ACHN (cell line): ENCODE results near the gene ARL2.

Experiments used
- DNase-seq: peaks from one replicate; pipeline ENCODE4 v3.0.0-alpha.2; 2015
- in situ Hi-C: cut with HindIII; loops from 2 replicates; pipeline ENCODE4 v1.10.0; 2017; ENCODE audit warnings: low sequenced_read_pairs, low pct_ligation_motif_present, low pct_unique_long_range_greater_than_20kb

ARL2 gene

GRCh38 chr11:65064847-65065240, 50.9 kb downstream of the ARL2 start:
- in situ Hi-C loops, result no loop called here
- no peak for DNase-seq

DNA sequence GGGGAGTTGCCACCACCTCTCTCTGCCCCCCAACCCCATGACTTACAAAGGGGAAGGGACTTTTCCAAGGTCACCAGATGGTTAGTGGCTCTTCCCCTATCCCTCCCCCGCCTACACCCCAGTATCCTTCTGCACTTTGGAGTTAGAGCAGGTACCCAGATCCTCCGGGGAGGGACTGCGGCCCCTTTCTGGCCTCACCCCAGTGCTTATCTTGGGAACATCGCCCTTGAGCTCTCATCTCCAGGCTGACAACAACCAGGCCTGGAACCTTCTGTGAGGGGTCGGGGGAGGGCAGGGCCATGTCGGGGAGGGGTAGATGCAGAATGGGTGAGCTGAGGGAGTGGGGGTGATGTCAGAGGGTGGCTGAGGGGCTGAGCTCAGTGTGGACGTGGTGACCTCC, 51.9 kb downstream of the ARL2 start:
- no peak for DNase-seq
- in situ Hi-C loops, result no loop called here

GRCh38 chr11:65066315-65066714, 52.4 kb downstream of the ARL2 start:
- in situ Hi-C loops, result no loop called here
- no peak for DNase-seq

DNA sequence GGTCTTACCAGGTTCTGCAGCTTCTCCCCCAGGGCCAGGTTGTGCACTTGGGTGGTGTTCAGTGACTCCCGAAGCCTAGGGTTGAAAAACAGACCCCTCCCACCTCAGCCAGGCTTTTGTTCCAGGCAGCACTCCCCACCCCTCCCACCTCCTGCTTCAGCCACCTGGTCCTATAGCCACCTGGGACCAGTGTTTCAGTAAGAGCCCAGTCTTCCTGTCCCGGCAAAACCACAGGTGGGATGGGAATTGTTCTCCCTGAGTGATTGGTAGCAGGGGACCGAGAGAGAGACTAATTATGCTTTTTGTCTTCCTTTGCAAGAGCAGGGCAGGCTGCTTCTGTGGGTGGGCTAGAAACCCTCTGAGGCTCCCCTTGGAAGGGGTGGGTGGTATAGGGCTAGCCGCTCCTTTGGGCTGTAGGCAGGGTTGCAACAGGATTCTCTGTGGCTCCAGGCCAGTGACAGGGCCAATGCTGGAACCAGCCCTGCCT, 52.9 kb downstream of the ARL2 start:
- in situ Hi-C loops, result no loop called here
- no peak for DNase-seq

DNA sequence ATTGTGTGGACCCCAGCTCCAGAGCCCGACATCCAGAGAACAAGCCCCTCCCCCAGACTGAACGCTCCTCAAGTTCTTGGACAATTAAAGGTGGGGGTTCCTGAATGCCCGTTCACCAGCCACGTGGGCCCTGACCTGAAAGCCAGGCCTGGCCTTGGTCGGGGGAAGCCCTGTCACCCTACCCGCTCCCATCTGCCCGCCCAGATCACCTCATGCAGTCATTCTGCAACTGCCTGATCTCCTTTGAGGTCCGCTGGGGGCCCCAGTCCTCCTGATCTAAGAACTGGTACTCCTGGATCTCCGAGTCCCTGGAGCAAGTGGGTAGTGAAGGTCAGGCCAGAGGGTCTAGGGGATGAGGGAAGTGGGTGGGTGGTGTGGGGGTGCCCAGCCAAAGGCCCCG, 53.5 kb downstream of the ARL2 start:
- in situ Hi-C loops, result no loop called here
- DNase-seq, result no peak

GRCh38 chr11:65069217-65069616, 55.3 kb downstream of the ARL2 start:
- no peak for DNase-seq
- in situ Hi-C loops, result no loop called here
